Umbilical cord (tissue), 2 donors: ENCODE data around the gene INO80E. TPM values are rescaled to one million over a fixed set of nuclear protein-coding genes. Genes with fewer than 3 reads are reported as not detected.

Experiments
- DNase-seq: peaks from one replicate; pipeline ENCODE4 v3.0.0-alpha.2; 2015; ENCODE audit warnings: low spot score
- total RNA-seq: library from RNA; depleted of rRNA; stranded (reverse); fragments of >200 nt; gene quantifications from one replicate; pipeline ENCODE4 v1.2.3, GENCODE V29; 2014; ENCODE audit warnings: low replicate concordance; ENCODE audit not compliant: insufficient read depth

INO80E gene
- total RNA-seq, 1 donor from 2014 or later: 8.9 TPM

GRCh38 chr16:29992344-29992967 is 3.6 kb upstream of the INO80E start:
- no peak for DNase-seq

GRCh38 chr16:29993191-29993902 is 2.7 kb upstream of the INO80E start:
- DNase-seq: no peak

DNA sequence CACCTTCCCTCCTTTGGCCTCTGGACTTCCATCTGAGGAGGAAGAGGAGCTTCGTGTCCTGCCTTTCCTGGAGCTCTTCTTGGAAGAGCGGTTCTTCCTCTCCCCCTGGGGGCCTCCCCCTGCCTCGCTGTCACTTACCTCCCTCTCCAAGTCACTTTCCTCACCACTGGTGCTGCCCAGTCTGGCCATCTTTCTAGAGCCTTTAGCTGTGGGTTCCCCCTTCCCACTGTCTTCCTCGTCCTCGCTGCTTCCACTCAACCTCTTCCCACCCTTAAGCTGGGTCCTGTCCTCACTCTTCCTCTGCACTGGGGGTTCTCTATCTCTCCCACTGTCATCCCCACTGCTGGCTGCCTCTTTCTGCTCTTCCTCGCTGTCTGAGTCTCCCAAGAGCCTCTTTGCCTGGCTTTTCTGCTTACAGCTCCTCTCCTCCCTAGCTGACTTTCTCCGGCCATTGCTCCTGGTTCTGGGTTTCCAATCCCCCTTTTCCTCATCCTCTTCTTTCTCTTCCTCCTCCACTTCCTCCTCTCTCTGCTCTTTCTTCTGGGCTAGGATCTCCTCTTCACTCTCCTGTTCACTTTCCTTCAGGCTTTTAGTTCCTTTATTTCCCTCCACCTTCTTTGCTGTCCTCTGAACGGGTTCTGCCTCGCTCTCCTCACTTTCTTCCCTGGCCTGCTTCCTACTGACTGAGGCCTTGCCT is 2.0 kb upstream of the INO80E start:
- no peak for DNase-seq

GRCh38 chr16:29994600-29995323 is 1.3 kb upstream of the INO80E start:
- peak; percentile 33 for DNase-seq

DNA sequence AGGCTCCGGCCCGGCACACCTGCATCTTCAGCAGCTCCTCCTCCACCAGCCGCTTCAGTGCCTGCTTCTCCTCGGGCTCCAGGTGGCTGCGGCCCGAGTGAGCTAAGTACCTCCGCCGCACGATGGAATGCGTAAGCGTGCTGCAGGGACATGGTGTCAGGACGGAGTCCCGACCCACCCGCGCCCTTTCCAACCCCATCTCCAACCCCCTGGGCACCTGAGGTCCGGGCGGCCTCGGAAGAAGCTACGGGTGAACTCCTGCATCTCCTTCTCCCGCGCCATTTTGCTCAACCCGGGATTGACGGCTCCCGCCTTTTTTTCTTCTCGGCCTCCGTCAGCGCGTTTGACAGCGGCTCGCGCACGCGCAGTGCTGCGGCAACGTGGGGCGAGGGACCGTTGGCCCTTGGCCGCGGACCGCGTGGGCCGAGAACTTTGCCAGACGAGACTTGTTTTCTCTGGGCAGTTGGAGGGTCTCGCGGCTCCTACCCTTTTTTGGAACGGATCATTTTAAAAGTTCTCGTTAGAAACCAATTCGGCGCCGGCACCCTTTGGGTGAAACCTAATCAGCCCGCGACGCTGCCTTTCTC is 624 bp upstream of the INO80E start, which contains the start of gene HIRIP3:
Gene HIRIP3 (minus strand): TSS at position 294 of the 587 bp plus-strand sequence. CDS start 12 bp downstream, at position 282.
- peak; percentile 91 for DNase-seq

- DNase-seq: no peak
Observed at GRCh38 chr16:29996766-29997250, 767 bp downstream of the INO80E start.

- DNase-seq: no peak
Observed at GRCh38 chr16:29999605-30000004, 3.6 kb downstream of the INO80E start.

GRCh38 chr16:30000735-30001631 is 4.9 kb downstream of the INO80E start:
- DNase-seq: no peak

DNA sequence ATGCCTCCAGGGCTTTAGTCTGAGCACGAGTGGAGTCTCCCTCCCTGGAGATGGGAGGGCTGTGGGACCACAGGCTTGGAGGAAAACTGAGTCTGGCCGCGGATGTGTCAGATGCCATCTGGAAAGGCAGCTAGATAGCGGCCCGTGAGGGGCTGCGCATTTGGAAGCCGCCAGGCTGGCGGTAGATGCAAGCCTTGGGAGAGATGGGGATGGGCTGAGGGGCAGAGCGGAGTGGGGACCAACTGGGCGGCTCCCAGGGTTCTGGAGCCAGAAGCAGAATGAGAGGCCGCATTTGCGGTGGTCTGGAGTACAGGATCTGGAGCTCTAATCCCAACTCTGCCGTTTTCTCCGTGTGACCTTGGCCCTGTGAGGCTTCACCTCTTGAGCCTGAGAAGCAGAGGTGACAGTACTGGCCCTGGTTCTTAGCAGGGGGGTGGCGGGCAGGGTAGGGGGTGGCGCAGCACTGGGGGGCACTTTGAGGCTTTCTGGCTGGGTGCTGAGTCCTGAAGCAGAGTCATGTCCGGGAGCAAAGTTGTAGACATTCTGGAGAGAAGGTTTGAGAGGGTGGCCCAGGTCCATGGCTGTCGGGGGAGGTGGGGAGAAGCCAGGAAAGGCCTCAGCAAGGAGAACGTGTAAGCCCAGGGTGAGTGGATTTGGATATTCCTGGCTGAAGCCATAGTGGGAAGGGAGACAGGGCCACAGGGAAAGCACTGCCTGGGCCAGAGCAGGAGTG is 6.7 kb downstream of the INO80E start:
- no peak for DNase-seq

GRCh38 chr16:30003670-30004423 is 7.8 kb downstream of the INO80E start:
- no peak for DNase-seq

DNA sequence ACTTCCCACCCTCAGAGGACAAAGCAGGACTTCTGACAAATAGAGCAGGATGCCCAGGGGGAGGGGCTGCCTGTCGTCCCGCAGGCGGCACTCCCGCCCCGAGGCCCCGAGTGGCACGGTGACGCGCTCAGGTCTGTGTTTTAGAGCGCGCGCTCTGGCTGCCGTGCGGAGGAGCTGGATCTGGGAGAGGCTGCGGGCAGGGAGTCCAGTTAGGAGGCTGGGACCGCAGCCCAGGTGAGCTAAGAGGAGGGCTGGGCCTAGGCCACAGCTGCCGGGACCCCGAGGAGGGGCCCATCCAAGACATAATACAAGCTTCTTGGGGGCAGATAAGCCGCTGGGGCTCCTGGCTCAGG is 8.4 kb downstream of the INO80E start:
- DNase-seq: no peak

DNA sequence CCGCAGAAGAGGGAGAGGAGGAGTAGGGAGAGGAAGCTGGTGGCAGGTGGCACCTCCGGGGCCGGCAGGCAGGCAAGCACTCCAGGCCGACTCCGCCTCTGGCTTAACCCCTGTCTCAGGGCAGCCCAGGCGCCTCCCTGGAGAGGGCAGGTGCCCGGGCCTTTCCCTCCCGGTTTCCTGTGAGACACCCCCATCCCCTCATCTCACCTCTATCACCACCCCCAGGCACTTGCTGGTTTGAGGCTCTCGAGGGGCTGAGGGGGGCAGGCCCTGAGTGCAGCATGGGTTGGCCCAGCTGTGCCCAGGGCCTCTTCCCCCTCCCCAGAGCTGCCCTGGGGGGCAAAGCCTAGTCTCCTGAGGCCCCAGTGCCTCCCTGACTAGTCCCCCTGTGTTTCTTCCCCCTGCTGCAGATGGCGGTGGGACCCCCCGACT is 8.8 kb downstream of the INO80E start:
- DNase-seq: no peak

DNA sequence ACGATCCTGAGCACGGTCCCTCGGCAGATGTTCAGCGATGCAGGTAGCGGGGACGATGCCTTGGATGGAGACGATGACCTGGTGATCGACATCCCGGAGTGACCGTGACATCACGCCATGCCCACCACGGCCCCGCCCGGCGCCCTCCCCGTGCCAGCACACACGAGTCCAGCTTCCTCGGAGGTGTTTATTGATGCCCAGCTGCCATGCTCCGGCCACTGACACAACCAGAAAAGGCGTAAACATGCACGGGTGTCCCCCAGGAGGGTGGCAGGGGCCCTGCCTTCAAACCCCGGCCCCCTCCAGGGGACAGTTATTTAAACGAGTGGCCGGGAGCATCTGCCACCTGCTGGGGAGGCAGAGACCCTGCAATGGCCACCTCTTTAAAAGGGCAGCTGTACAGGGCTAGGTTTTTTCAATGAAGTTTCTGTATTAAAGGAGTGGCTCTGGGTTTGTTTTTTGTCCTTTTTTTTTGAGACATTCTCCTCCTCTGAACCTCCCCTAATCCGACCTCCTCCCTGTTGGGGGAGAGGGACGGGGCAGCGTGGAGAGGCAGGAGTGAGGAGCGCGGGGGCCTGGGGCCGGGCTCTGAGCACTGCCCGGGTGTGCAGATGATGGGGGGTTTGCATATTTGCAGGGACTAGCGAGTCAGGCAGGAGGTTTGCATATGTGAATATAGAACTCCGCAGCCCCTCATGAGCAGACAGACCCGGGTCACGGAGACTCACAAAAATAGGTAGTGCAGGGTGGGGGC is 9.5 kb downstream of the INO80E start:
- DNase-seq: no peak

DNA sequence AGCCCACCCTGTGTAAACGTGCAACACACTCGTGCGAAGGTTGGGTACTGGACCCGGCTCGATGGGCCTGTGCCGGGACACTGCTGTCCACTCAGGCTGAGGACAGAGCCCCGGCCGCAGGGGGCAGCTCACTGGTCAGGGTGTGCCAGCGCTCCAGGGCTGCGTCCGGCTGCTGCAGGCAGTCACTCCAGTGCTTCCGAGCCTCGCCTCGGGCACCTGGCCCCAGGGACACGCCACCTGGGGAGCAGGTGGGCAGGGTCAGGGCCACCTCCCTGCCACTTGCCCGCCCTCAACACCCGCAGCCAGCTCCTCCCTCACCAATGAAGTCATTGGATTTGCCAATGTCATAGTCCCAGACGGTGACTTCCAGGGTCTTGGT is 10.0 kb downstream of the INO80E start:
- DNase-seq: no peak

- DNase-seq: no peak
Observed at GRCh38 chr16:30006659-30007377, 10.8 kb downstream of the INO80E start.

DNA sequence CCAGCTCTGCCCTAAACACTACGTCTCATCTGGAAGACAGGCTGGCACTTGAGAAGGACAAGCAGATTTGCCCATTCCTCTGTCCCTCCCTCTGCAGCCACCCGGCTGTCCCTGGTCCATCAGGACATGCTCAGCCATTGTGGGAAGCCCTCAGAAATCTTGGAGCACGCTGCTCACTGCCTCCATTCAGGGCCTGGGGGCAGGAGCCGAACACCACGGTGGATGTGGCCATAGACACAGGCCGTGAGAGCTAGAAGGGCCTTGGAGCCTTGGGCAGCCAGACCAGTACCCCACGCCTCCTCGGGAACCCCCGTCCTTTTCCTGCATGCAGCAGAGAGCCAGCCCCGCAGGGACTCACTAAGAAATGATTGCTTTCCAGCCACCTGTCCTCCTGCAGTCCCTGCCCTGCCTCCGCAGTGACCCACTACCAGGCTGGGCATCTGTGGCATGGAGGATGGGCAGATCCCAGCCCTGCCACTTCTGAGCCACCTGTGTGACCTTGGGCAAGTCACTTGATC is 11.4 kb downstream of the INO80E start:
- DNase-seq: no peak

GRCh38 chr16:30009085-30009862 is 13.2 kb downstream of the INO80E start:
- no peak for DNase-seq
